ENCODE data around the gene FCAR. TPM values are rescaled to one million over a fixed set of nuclear protein-coding genes. Genes with fewer than 3 reads are reported as not detected.

FCAR gene
- total RNA-seq, result not detected

GRCh38 chr19:54873990-54874389 is at the start of gene FCAR:
Gene FCAR, plus strand, starts transcription at chr19:54874235. Its CDS starts 55 bp downstream, at chr19:54874290.

GRCh38 chr19:54832496-54832895 is 41.5 kb upstream of the FCAR start, which contains the start of gene KIR2DS4:
Gene KIR2DS4, plus strand, starts transcription at chr19:54832676.

DNA sequence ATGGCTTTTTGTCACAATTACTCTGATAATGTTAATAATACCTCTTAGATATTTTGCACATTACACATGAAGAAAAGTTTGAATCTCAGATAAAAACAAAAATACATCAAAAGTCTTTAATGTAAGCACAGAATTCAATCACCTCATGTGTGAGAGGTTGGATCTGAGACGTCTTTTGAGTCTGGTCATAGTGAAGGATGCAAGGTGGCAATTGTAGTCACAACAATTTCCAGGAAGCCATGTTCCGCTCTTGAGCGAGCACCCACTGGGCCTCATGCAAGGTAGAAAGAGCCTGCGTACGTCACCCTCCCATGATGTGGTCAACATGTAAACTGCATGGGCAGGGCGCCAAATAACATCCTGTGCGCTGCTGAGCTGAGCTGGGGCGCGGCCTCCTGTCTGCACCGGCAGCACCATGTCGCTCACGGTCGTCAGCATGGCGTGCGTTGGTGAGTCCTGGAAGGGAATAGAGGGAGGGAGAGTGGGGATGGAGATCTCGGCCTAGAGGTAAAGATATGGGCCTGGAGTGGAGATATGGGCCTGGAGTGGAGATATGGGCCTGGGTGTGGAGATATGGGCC is 23.9 kb upstream of the FCAR start, which contains the start of gene KIR3DL2:
KIR3DL2 (plus strand) TSS at position 383 of the 580 bp plus-strand sequence; CDS start at position 416, 33 bp downstream.

DNA sequence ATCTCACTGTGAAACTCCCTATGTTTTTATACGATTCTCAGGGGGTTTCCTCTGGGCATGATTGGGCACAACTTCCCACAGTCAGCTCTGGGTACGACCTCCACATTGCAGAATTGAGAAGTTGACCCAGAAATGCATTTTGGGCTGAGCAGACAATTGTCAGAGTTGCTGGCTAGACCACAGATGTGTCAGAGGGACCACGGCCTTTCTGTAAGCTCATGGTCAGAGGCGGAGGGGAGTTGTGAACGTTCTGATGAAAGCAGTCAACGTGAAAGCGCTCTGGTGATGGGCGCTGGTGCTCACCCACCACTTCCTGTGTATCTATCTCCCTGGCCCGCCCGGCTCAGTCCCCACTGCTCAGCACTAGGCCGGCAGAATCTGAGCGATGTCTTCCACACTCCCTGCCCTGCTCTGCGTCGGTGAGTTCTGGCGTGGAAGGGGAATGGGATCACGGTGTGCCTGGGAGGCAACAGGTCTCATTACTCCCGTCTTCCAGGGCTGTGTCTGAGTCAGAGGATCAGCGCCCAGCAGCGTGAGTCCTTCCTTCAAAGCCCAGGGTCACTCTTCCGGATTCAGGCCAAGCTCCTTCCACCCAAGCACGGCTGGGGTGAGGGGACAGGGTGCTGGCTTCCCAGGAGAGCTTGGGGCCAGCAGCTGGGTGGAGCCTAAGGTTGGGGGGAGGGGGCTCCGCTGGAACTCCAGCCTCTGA is 31.9 kb downstream of the FCAR start, which contains the start of gene NCR1:
NCR1 (plus strand) TSS at position 346 of the 709 bp plus-strand sequence; CDS start at position 386, 40 bp downstream.

Other genes starting within 250 kb of the FCAR start
- under 1 TPM; 0.10 to 0.48 TPM for gene LILRB1, start 243.8 kb upstream of the FCAR start, total RNA-seq
- gene LILRB4, start 211.2 kb upstream of the FCAR start, total RNA-seq, result not detected
- not detected for gene KIR3DL3, start 149.8 kb upstream of the FCAR start, total RNA-seq
- gene KIR2DL3, start 135.7 kb upstream of the FCAR start, total RNA-seq, result under 1 TPM; 0.34 to 0.38 TPM
- gene KIR2DL1, start 104.4 kb upstream of the FCAR start, total RNA-seq, result not detected
- not detected for gene KIR2DL4, start 70.6 kb upstream of the FCAR start, total RNA-seq
- gene KIR3DL1, start 57.8 kb upstream of the FCAR start, total RNA-seq, result under 1 TPM; 0.12 to 0.23 TPM
- not detected for gene KIR2DS4, start 41.6 kb upstream of the FCAR start, total RNA-seq
- under 1 TPM; 0.55 to 0.67 TPM for gene KIR3DL2, start 23.8 kb upstream of the FCAR start, total RNA-seq
- gene NCR1, start 31.9 kb downstream of the FCAR start, total RNA-seq, result under 1 TPM; 0.35 to 0.58 TPM
- gene NLRP7, start 73.3 kb downstream of the FCAR start, total RNA-seq, result not detected
- 10 to 100 TPM; 16.5 to 19.0 TPM for gene NLRP2, start 92.1 kb downstream of the FCAR start, total RNA-seq
- under 1 TPM; 0.26 to 0.43 TPM for gene GP6, start 164.0 kb downstream of the FCAR start, total RNA-seq
- 10 to 100 TPM; 19.7 to 21.7 TPM for gene RDH13, start 188.9 kb downstream of the FCAR start, total RNA-seq
- gene EPS8L1, start 201.6 kb downstream of the FCAR start, total RNA-seq, result 1 to 10 TPM; 3.1 to 4.3 TPM
- gene PPP1R12C, start 243.4 kb downstream of the FCAR start, total RNA-seq, result 100 to 1,000 TPM; 135 to 141 TPM